GM23338 (cell line): ENCODE data around the gene MYO19. TPM values are rescaled to one million over a fixed set of nuclear protein-coding genes. Genes with fewer than 3 reads are reported as not detected.

Experiments
- ATAC-seq: fragments of 200-7000 bp; cut with Tn5 transposase; 3 replicates; pipeline ENCODE4 v1.9.1; 2020
- DNase-seq: peaks from one replicate; pipeline ENCODE4 v3.0.0-alpha.2; 2015; ENCODE audit warnings: low spot score
- H2AFZ ChIP-seq: fragments of 200-600 bp; sonication (generic); 2 replicates; pipeline ENCODE4 v1.8.0; 2016; ENCODE audit warnings: antibody characterized with exemption, mild to moderate bottlenecking, moderate library complexity
- H3F3A ChIP-seq: fragments of 200-600 bp; sonication (generic); replicated peaks from 2 replicates; pipeline ENCODE4 v1.8.0; 2017; ENCODE audit warnings: antibody characterized with exemption, mixed run types, low read depth
- H3K27ac ChIP-seq: fragments of 200-600 bp; sonication (generic); 2 replicates; pipeline ENCODE4 v1.6.1; 2016; ENCODE audit warnings: low read depth
- H3K27me3 ChIP-seq: fragments of 200-600 bp; sonication (generic); 2 replicates; pipeline ENCODE4 v1.8.0; 2016; ENCODE audit warnings: mild to moderate bottlenecking, mixed run types, moderate library complexity; ENCODE audit not compliant: insufficient read depth
- H3K36me3 ChIP-seq: fragments of 200-600 bp; sonication (generic); 2 replicates; pipeline ENCODE4 v1.8.0; 2016; ENCODE audit warnings: mild to moderate bottlenecking; ENCODE audit not compliant: insufficient read depth
- H3K4me1 ChIP-seq: fragments of 200-600 bp; sonication (generic); 2 replicates; pipeline ENCODE4 v1.8.0; 2016; ENCODE audit warnings: mild to moderate bottlenecking, moderate library complexity; ENCODE audit not compliant: insufficient read depth
- H3K4me2 ChIP-seq: fragments of 200-600 bp; sonication (generic); 2 replicates; pipeline ENCODE4 v1.7.1; 2017; ENCODE audit warnings: mixed run types
- H3K4me3 ChIP-seq: fragments of 200-600 bp; sonication (generic); 2 replicates; pipeline ENCODE4 v1.6.1; 2016; ENCODE audit warnings: mixed run types
- H3K79me2 ChIP-seq: fragments of 200-600 bp; sonication (generic); replicated peaks from 2 replicates; pipeline ENCODE4 v1.8.0; 2017; ENCODE audit warnings: mild to moderate bottlenecking; ENCODE audit not compliant: insufficient read depth
- H3K9me2 ChIP-seq: fragments of 200-600 bp; sonication (generic); 2 replicates; pipeline ENCODE4 v1.8.0; 2017; ENCODE audit not compliant: insufficient read depth
- H4K20me1 ChIP-seq: fragments of 200-600 bp; sonication (generic); replicated peaks from 2 replicates; pipeline ENCODE4 v1.8.0; 2017; ENCODE audit warnings: mild to moderate bottlenecking; ENCODE audit not compliant: insufficient read depth
- H3K27ac Mint-ChIP-seq: 2 replicates; pipeline ENCODE4 v1.8.0; 2020; ENCODE audit warnings: inconsistent platforms, mild to moderate bottlenecking, moderate library complexity, mixed read lengths
- H3K27me3 Mint-ChIP-seq: 3 replicates; pipeline ENCODE4 v1.8.0; 2022; ENCODE audit warnings: low read depth, mild to moderate bottlenecking, moderate library complexity, mixed read lengths, inconsistent platforms; ENCODE audit not compliant: insufficient read depth, poor library complexity
- H3K36me3 Mint-ChIP-seq: 3 replicates; pipeline ENCODE4 v1.8.0; 2021; ENCODE audit warnings: low read depth, mild to moderate bottlenecking, inconsistent platforms, moderate library complexity, mixed read lengths
- H3K4me1 Mint-ChIP-seq: 3 replicates; pipeline ENCODE4 v1.8.0; 2020; ENCODE audit warnings: mild to moderate bottlenecking, inconsistent platforms, mixed read lengths
- H3K4me3 Mint-ChIP-seq: 3 replicates; pipeline ENCODE4 v1.8.0; 2021; ENCODE audit warnings: moderate library complexity, mild to moderate bottlenecking, inconsistent platforms, mixed read lengths
- H3K9me3 Mint-ChIP-seq: 3 replicates; pipeline ENCODE4 v1.8.0; 2020; ENCODE audit warnings: moderate library complexity, mild to moderate bottlenecking, inconsistent platforms, mixed read lengths
- EZH2 ChIP-seq: fragments of 200-600 bp; sonication (generic); IDR thresholded peaks from one replicate; pipeline ENCODE4 v1.8.0; 2017; ENCODE audit warnings: antibody characterized with exemption, mild to moderate bottlenecking, low read depth; ENCODE audit not compliant: unreplicated experiment
- POLR2AphosphoS5 ChIP-seq: IDR thresholded peaks from 2 replicates; pipeline ENCODE4 v1.6.1; 2016; ENCODE audit warnings: antibody characterized with exemption, low read depth
- polyA plus RNA-seq: library from polyadenylated mRNA; unstranded; fragments of >200 nt; fragmentation: Nextera tagmentation; extraction: Ambion mirVana; gene quantifications from 2 replicates; pipeline ENCODE4 v1.2.1, GENCODE V29; 2016
- total RNA-seq: library from RNA; depleted of rRNA; stranded (reverse); fragments of >200 nt; shearing (Covaris generic); gene quantifications from 2 replicates; pipeline ENCODE4 v1.2.3, GENCODE V29; 2014
- TF ChIP-seq, protein P1 (sequence below): fragments of 250-450 bp; sonication (Bioruptor Pico); IDR thresholded peaks from 2 replicates; pipeline ENCODE4 v1.5.0; 2020; ENCODE audit warnings: mild to moderate bottlenecking, moderate library complexity
- TF ChIP-seq, protein P2 (sequence below): IDR thresholded peaks from one replicate; pipeline ENCODE4 v1.6.1; 2018; ENCODE audit warnings: antibody characterized with exemption; ENCODE audit not compliant: unreplicated experiment

The MYO19 gene
- total and polyA plus RNA-seq, 2 experiments from 2014 or later, result 37.9 to 150 TPM

DNA sequence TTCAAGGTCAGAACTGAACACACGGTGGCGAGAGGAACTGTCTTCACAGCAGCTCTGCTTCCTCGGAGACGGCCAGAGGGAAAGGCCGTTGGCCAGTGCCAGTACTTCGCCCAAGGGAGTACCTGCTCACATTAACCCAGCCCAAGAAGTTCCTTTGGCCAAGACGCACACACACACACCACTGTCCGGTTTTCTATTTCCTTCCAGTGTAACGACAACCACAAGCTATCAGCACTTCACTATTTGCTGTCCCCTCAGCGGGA lies 9.3 kb upstream of the MYO19 start (continued):
- TF ChIP-seq, protein P1, sequence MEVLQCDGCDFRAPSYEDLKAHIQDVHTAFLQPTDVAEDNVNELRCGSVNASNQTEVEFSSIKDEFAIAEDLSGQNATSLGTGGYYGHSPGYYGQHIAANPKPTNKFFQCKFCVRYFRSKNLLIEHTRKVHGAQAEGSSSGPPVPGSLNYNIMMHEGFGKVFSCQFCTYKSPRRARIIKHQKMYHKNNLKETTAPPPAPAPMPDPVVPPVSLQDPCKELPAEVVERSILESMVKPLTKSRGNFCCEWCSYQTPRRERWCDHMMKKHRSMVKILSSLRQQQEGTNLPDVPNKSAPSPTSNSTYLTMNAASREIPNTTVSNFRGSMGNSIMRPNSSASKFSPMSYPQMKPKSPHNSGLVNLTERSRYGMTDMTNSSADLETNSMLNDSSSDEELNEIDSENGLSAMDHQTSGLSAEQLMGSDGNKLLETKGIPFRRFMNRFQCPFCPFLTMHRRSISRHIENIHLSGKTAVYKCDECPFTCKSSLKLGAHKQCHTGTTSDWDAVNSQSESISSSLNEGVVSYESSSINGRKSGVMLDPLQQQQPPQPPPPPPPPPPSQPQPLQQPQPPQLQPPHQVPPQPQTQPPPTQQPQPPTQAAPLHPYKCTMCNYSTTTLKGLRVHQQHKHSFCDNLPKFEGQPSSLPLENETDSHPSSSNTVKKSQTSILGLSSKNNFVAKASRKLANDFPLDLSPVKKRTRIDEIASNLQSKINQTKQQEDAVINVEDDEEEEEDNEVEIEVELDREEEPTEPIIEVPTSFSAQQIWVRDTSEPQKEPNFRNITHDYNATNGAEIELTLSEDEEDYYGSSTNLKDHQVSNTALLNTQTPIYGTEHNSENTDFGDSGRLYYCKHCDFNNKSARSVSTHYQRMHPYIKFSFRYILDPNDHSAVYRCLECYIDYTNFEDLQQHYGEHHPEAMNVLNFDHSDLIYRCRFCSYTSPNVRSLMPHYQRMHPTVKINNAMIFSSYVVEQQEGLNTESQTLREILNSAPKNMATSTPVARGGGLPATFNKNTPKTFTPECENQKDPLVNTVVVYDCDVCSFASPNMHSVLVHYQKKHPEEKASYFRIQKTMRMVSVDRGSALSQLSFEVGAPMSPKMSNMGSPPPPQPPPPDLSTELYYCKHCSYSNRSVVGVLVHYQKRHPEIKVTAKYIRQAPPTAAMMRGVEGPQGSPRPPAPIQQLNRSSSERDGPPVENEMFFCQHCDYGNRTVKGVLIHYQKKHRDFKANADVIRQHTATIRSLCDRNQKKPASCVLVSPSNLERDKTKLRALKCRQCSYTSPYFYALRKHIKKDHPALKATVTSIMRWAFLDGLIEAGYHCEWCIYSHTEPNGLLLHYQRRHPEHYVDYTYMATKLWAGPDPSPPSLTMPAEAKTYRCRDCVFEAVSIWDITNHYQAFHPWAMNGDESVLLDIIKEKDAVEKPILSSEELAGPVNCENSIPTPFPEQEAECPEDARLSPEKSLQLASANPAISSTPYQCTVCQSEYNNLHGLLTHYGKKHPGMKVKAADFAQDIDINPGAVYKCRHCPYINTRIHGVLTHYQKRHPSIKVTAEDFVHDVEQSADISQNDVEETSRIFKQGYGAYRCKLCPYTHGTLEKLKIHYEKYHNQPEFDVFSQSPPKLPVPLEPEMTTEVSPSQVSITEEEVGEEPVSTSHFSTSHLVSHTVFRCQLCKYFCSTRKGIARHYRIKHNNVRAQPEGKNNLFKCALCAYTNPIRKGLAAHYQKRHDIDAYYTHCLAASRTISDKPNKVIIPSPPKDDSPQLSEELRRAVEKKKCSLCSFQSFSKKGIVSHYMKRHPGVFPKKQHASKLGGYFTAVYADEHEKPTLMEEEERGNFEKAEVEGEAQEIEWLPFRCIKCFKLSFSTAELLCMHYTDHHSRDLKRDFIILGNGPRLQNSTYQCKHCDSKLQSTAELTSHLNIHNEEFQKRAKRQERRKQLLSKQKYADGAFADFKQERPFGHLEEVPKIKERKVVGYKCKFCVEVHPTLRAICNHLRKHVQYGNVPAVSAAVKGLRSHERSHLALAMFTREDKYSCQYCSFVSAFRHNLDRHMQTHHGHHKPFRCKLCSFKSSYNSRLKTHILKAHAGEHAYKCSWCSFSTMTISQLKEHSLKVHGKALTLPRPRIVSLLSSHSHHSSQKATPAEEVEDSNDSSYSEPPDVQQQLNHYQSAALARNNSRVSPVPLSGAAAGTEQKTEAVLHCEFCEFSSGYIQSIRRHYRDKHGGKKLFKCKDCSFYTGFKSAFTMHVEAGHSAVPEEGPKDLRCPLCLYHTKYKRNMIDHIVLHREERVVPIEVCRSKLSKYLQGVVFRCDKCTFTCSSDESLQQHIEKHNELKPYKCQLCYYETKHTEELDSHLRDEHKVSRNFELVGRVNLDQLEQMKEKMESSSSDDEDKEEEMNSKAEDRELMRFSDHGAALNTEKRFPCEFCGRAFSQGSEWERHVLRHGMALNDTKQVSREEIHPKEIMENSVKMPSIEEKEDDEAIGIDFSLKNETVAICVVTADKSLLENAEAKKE (CRISPR knock-in tag), result no peak
- no peak for TF ChIP-seq EZH2

DNA sequence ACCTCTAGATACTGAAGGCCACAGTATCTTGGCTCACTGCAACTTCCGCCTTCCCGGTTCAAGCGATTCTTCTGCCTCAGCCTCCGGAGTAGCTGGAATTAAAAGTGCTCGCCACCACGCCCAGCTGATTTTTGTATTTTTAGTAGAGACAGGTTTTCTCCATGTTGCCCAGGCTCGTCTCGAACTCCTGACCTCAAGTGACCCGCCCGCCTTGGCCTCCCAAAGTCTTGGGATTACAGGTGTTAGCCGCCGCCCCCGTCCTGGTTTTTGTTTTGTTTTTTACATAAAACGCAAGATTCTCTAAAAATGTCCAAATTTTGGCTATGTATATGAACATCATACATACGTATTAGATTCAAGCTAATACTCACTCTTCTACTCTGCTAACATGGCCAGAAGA lies 8.1 kb upstream of the MYO19 start:
- peaks cover 9% of the 10 kb centered on the region for H3K27me3 Mint-ChIP-seq
- Histone ChIP-seq H3K79me2 (peaks cover 39% of the 10 kb centered on the region), H4K20me1 (0 out of 2 replicates have a peak, but pooled peaks cover 6% of the 10 kb centered on the region), H3K9me2 (no peaks in the 10 kb centered on the region), H2AFZ (no peak overlapping the region), H3K4me3 (no peak overlapping the region), H3K4me1 (peaks cover 21% of the 10 kb centered on the region), H3K4me2 (no peak overlapping the region), H3K27ac (no peak overlapping the region), H3F3A (peaks cover 16% of the 10 kb centered on the region), H3K27me3 (no peaks in the 10 kb centered on the region), H3K36me3 (peaks cover 15% of the 10 kb centered on the region)
- TF ChIP-seq POLR2AphosphoS5, result no peak
- H3K36me3 Mint-ChIP-seq, result peaks cover 12% of the 10 kb centered on the region
- no peak for DNase-seq
- ATAC-seq, result no peak
- H3K27ac Mint-ChIP-seq, result no peak overlapping the region
- H3K4me3 Mint-ChIP-seq, result no peak overlapping the region; the same call in 2 of the 3 replicates
- no peaks in the 10 kb centered on the region for H3K9me3 Mint-ChIP-seq
- H3K4me1 Mint-ChIP-seq, result peaks cover 13% of the 10 kb centered on the region; the same call in 2 of the 3 replicates

DNA sequence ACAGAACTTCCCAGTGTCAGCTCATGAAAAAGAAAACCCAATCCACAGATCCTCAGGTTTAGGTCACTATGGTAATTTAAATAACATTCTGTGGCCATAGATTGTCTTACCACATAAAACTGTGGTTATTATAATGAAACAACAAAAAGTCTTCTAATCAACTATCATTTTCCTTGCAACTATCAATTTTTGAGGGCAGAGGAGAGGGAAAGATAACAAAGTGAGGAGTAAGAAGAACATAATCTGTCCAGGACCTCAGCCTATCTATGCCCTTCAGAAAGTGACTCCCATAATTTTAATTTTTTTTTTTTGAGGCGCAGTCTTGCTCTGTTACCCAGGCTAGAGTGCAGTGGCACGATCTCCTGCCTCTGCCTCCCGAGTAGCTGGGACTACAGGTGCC lies 6.0 kb upstream of the MYO19 start:
- no peak overlapping the region for H3K4me3 Mint-ChIP-seq
- TF ChIP-seq, protein P2, sequence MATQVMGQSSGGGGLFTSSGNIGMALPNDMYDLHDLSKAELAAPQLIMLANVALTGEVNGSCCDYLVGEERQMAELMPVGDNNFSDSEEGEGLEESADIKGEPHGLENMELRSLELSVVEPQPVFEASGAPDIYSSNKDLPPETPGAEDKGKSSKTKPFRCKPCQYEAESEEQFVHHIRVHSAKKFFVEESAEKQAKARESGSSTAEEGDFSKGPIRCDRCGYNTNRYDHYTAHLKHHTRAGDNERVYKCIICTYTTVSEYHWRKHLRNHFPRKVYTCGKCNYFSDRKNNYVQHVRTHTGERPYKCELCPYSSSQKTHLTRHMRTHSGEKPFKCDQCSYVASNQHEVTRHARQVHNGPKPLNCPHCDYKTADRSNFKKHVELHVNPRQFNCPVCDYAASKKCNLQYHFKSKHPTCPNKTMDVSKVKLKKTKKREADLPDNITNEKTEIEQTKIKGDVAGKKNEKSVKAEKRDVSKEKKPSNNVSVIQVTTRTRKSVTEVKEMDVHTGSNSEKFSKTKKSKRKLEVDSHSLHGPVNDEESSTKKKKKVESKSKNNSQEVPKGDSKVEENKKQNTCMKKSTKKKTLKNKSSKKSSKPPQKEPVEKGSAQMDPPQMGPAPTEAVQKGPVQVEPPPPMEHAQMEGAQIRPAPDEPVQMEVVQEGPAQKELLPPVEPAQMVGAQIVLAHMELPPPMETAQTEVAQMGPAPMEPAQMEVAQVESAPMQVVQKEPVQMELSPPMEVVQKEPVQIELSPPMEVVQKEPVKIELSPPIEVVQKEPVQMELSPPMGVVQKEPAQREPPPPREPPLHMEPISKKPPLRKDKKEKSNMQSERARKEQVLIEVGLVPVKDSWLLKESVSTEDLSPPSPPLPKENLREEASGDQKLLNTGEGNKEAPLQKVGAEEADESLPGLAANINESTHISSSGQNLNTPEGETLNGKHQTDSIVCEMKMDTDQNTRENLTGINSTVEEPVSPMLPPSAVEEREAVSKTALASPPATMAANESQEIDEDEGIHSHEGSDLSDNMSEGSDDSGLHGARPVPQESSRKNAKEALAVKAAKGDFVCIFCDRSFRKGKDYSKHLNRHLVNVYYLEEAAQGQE, result no peak
- H3F3A ChIP-seq, result peaks cover 20% of the 10 kb centered on the region
- H3K4me2 ChIP-seq, result no peak overlapping the region
- DNase-seq (no peak), ATAC-seq (no peak)
- H3K4me1 ChIP-seq, result peaks cover 10% of the 10 kb centered on the region
- H4K20me1 ChIP-seq, result 0 out of 2 replicates have a peak, but pooled peaks cover 6% of the 10 kb centered on the region
- no peak overlapping the region for H3K27ac ChIP-seq
- H3K4me1 Mint-ChIP-seq, result peaks cover 5% of the 10 kb centered on the region; the same call in 2 of the 3 replicates
- H3K27ac Mint-ChIP-seq, result no peak overlapping the region
- no peak overlapping the region for H2AFZ ChIP-seq
- H3K9me2 ChIP-seq, result no peaks in the 10 kb centered on the region
- H3K79me2 ChIP-seq, result peaks cover 36% of the 10 kb centered on the region
- peaks cover 24% of the 10 kb centered on the region for H3K36me3 ChIP-seq
- H3K27me3 ChIP-seq, result no peaks in the 10 kb centered on the region
- H3K9me3 Mint-ChIP-seq, result peaks cover 4% of the 10 kb centered on the region; the same call in 2 of the 3 replicates
- peaks cover 30% of the 10 kb centered on the region for H3K36me3 Mint-ChIP-seq
- H3K27me3 Mint-ChIP-seq, result peaks cover 7% of the 10 kb centered on the region
- no peak overlapping the region for H3K4me3 ChIP-seq
